IMR-90 (cell line): Measurements from ENCODE around the gene PSME2.

Experiments used
- CEBPB ChIP-seq: IDR thresholded peaks from 2 replicates; pipeline ENCODE4 v1.6.1; 2012; ENCODE audit warnings: low read depth, low read length, improper control_type of control experiment
- MAFK ChIP-seq: IDR thresholded peaks from 2 replicates; pipeline ENCODE4 v1.6.1; 2012; ENCODE audit warnings: low read depth, low read length, improper control_type of control experiment
- MAZ ChIP-seq: IDR thresholded peaks from 2 replicates; pipeline ENCODE4 v1.6.1; 2012; ENCODE audit warnings: low read depth, mild to moderate bottlenecking, low read length, improper control_type of control experiment, moderate library complexity, borderline replicate concordance
- MXI1 ChIP-seq: IDR thresholded peaks from 2 replicates; pipeline ENCODE4 v1.6.1; 2012; ENCODE audit warnings: low read depth, mild to moderate bottlenecking, low read length, moderate library complexity, borderline replicate concordance
- NFE2L2 ChIP-seq: fragments of 150-350 bp; IDR thresholded peaks from 2 replicates; pipeline ENCODE4 v1.6.1; 2016; ENCODE audit warnings: low read depth, mild to moderate bottlenecking, low read length
- POLR2A ChIP-seq: IDR thresholded peaks from 2 replicates; pipeline ENCODE4 v1.6.1; 2012; ENCODE audit warnings: mild to moderate bottlenecking, low read depth, low read length
- RFX5 ChIP-seq: IDR thresholded peaks from 2 replicates; pipeline ENCODE4 v1.8.0; 2012; ENCODE audit warnings: low read depth, mild to moderate bottlenecking, low read length, moderate library complexity
- TF ChIP-seq, protein P1 (sequence below): conservative IDR thresholded peaks from 2 replicates; pipeline ENCODE4 v1.5.1; 2012; ENCODE audit warnings: mild to moderate bottlenecking, low read depth, low read length, improper control_type of control experiment

DNA sequence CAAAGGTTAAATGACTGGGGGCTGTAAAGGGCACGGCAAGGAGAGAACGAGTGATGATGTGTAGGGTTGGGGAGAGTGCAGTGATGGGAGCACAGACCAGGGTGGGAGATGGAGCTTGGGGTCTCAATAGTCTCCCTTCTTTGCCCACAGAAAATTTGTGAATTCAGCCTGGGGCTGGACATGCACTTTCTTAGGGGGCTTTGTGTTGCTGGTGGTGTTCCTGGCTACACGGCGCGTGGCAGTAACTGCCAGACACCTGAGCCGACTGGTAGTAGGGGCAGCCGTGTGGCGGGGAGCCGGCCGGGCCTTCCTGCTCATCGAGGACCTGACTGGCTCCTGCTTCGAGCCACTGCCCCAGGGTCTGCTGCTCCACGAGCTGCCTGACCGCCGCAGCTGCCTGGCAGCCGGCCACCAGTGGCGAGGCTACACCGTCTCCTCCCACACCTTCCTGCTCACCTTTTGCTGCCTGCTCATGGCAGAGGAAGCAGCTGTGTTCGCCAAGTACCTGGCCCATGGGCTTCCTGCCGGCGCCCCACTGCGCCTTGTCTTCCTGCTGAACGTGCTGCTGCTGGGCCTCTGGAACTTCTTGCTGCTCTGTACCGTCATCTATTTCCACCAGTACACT lies 14.2 kb downstream of the PSME2 start:
- TF ChIP-seq, protein P1, sequence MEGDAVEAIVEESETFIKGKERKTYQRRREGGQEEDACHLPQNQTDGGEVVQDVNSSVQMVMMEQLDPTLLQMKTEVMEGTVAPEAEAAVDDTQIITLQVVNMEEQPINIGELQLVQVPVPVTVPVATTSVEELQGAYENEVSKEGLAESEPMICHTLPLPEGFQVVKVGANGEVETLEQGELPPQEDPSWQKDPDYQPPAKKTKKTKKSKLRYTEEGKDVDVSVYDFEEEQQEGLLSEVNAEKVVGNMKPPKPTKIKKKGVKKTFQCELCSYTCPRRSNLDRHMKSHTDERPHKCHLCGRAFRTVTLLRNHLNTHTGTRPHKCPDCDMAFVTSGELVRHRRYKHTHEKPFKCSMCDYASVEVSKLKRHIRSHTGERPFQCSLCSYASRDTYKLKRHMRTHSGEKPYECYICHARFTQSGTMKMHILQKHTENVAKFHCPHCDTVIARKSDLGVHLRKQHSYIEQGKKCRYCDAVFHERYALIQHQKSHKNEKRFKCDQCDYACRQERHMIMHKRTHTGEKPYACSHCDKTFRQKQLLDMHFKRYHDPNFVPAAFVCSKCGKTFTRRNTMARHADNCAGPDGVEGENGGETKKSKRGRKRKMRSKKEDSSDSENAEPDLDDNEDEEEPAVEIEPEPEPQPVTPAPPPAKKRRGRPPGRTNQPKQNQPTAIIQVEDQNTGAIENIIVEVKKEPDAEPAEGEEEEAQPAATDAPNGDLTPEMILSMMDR = no peak
- TF ChIP-seq POLR2A = no peak
- TF ChIP-seq MAFK = no peak
- no peak for TF ChIP-seq RFX5
- TF ChIP-seq MXI1 = no peak
- no peak for TF ChIP-seq MAZ
- TF ChIP-seq CEBPB = no peak
- no peak for TF ChIP-seq NFE2L2
